HCT116 (cell line): ENCODE measurements around the gene R3HDM1.
A peak's percentile ranks its signal among the peaks of the same experiment; 100 is the strongest.

Experiments used
- CTCF ChIP-seq, 3 experiments: fragments of 200-600 bp in 1 of 3; sonication (generic) in 1 of 3; IDR thresholded peaks in 2 of 3; conservative IDR thresholded peaks in 1 of 3; 2 replicates each; pipeline ENCODE4 v1.5.1; 2012 to 2017; ENCODE audit warnings: low read depth in 2 of 3, low read length in 2 of 3, antibody characterized with exemption in 1 of 3, borderline replicate concordance in 1 of 3, control low read depth in 1 of 3, mild to moderate bottlenecking in 1 of 3, mixed read lengths in 1 of 3, mixed run types in 1 of 3, moderate library complexity in 1 of 3; ENCODE audit not compliant: insufficient read depth in 1 of 3
- EZH2 ChIP-seq: fragments of 200-600 bp; sonication (generic); IDR thresholded peaks from 2 replicates; pipeline ENCODE4 v1.6.1; 2017; ENCODE audit warnings: antibody characterized with exemption, mixed run types
- JUND ChIP-seq: IDR thresholded peaks from 2 replicates; pipeline ENCODE4 v1.6.1; 2012
- POLR2A ChIP-seq: IDR thresholded peaks from 2 replicates; pipeline ENCODE4 v1.7.0; 2011; ENCODE audit warnings: borderline replicate concordance; ENCODE audit not compliant: insufficient read depth, insufficient read length; ENCODE audit errors: extremely low read depth
- RAD21 ChIP-seq: IDR thresholded peaks from 2 replicates; pipeline ENCODE4 v1.6.1; 2012; ENCODE audit warnings: low read depth, mild to moderate bottlenecking
- REST ChIP-seq: IDR thresholded peaks from 2 replicates; pipeline ENCODE4 v1.6.1; 2012; ENCODE audit warnings: low read depth
- ZFX ChIP-seq: fragments of 450-650 bp; IDR thresholded peaks from 2 replicates; pipeline ENCODE4 v1.6.1; 2017

GRCh38 chr2:135530313-135531230 lies 712 bp upstream of the R3HDM1 start, which contains the start of gene ZRANB3:
- no peak for TF ChIP-seq CTCF (IDR thresholded peaks at IDR 0.05 in 2 of 3, conservative IDR thresholded peaks at IDR 0.05 in 1 of 3; ENCODE audit: borderline replicate concordance in 1 of 3, insufficient read depth in 1 of 3, low read depth in 2 of 3, low read length in 2 of 3)
- TF ChIP-seq EZH2: no peak
- TF ChIP-seq ZFX: peak; percentile 77
- TF ChIP-seq POLR2A: peak; percentile 42
- TF ChIP-seq REST: no peak
- no peak for TF ChIP-seq RAD21
- TF ChIP-seq JUND: no peak
